Gastrocnemius medialis (tissue), 4 donors: ENCODE results near the gene SMYD3.

Source experiments
- CTCF ChIP-seq, 5 experiments: fragments of 450-650 bp in 3 of 5; fragments of 200-600 bp in 2 of 5; sonication (generic) in 2 of 5; IDR thresholded peaks in 4 of 5; conservative IDR thresholded peaks in 1 of 5; 1 replicate in 4 of 5; 2 replicates in 1 of 5; pipeline ENCODE4 v1.5.1; 2016 to 2019; ENCODE audit warnings: antibody characterized with exemption in 5 of 5, mild to moderate bottlenecking in 3 of 5, moderate library complexity in 3 of 5
- POLR2A ChIP-seq, 2 donors: fragments of 450-650 bp; IDR thresholded peaks; one replicate each; pipeline ENCODE4 v1.6.1; 2017; ENCODE audit warnings: antibody characterized with exemption in 2 of 2, mild to moderate bottlenecking in 2 of 2, moderate library complexity in 2 of 2

- TF ChIP-seq CTCF (IDR thresholded peaks at IDR 0.05 in 4 of 5, conservative IDR thresholded peaks at IDR 0.05 in 1 of 5) (no peak), POLR2A (IDR thresholded peaks at IDR 0.05) (no peak)
Measured at GRCh38 chr1:246309247-246309884, 197.7 kb downstream of the SMYD3 start.
